Hematopoietic multipotent progenitor cell treated with erythropoietin and hydrocortisone succinate and interleukin-3 and kit ligand, for 8 days (in vitro differentiated cells): ENCODE measurements around the gene KNDC1.
"Not testable (repeated sequence)": the region's sequence is repeated elsewhere in the genome, so short reads cannot be mapped to it uniquely, and the experiment has no call there.

ENCODE experiments used
- DNase-seq: peaks from one replicate; pipeline ENCODE4 v3.0.0-alpha.2; 2015

KNDC1 gene

GRCh38 chr10:133162910-133163856 lies 3.2 kb downstream of the KNDC1 start:
- DNase-seq = no peak

GRCh38 chr10:133163889-133164815 lies 4.1 kb downstream of the KNDC1 start:
- no peak for DNase-seq

GRCh38 chr10:133164816-133165555 lies 5.0 kb downstream of the KNDC1 start:
- no peak for DNase-seq

GRCh38 chr10:133165556-133166503 lies 5.8 kb downstream of the KNDC1 start:
- DNase-seq = no peak

GRCh38 chr10:133166504-133166827 lies 6.4 kb downstream of the KNDC1 start:
- DNase-seq = no peak

- no peak for DNase-seq
These were observed 7.0 kb downstream of the KNDC1 start for GRCh38 chr10:133166828-133167692.

GRCh38 chr10:133167693-133168616 lies 7.9 kb downstream of the KNDC1 start:
- no peak for DNase-seq

GRCh38 chr10:133168617-133169031 lies 8.6 kb downstream of the KNDC1 start:
- no peak for DNase-seq

GRCh38 chr10:133169173-133169947 lies 9.3 kb downstream of the KNDC1 start:
- DNase-seq = no peak

GRCh38 chr10:133170092-133170491 lies 10.1 kb downstream of the KNDC1 start:
- DNase-seq = no peak

- no peak for DNase-seq
These were observed 14.0 kb downstream of the KNDC1 start for GRCh38 chr10:133173860-133174640.

GRCh38 chr10:133174689-133175263 lies 14.8 kb downstream of the KNDC1 start:
- DNase-seq = no peak

- not testable (repeated sequence) for DNase-seq
These were observed 15.6 kb downstream of the KNDC1 start for GRCh38 chr10:133175624-133176023.

- no peak for DNase-seq
These were observed 16.5 kb downstream of the KNDC1 start for GRCh38 chr10:133176546-133176945.

GRCh38 chr10:133177380-133178157 lies 17.6 kb downstream of the KNDC1 start:
- DNase-seq = no peak

- DNase-seq = no peak
These were observed 18.5 kb downstream of the KNDC1 start for GRCh38 chr10:133178357-133179127.
